Osteocyte (in vitro differentiated cells): ENCODE data around the gene SAMMSON. TPM values are rescaled to one million over a fixed set of nuclear protein-coding genes. Genes with fewer than 3 reads are reported as not detected.
A peak's percentile ranks its signal among the peaks of the same experiment; 100 is the strongest.

Source experiments
- DNase-seq: peaks from one replicate; pipeline ENCODE4 v3.0.0; 2021; ENCODE audit warnings: mixed read lengths; ENCODE audit not compliant: unreplicated experiment; ENCODE audit errors: extremely low spot score
- H3K27ac Mint-ChIP-seq: one replicate; pipeline ENCODE4 v1.8.0; 2021; ENCODE audit warnings: mild to moderate bottlenecking, mixed read lengths; ENCODE audit not compliant: unreplicated experiment
- H3K27me3 Mint-ChIP-seq: one replicate; pipeline ENCODE4 v1.8.0; 2021; ENCODE audit warnings: mixed read lengths; ENCODE audit not compliant: unreplicated experiment
- H3K36me3 Mint-ChIP-seq: one replicate; pipeline ENCODE4 v1.8.0; 2021; ENCODE audit warnings: mixed read lengths; ENCODE audit not compliant: unreplicated experiment
- H3K4me1 Mint-ChIP-seq: one replicate; pipeline ENCODE4 v1.8.0; 2021; ENCODE audit warnings: mixed read lengths; ENCODE audit not compliant: unreplicated experiment
- H3K4me3 Mint-ChIP-seq: one replicate; pipeline ENCODE4 v1.8.0; 2021; ENCODE audit warnings: mild to moderate bottlenecking, moderate library complexity, mixed read lengths; ENCODE audit not compliant: unreplicated experiment
- H3K9me3 Mint-ChIP-seq: one replicate; pipeline ENCODE4 v1.8.0; 2021; ENCODE audit warnings: mixed read lengths; ENCODE audit not compliant: unreplicated experiment
- total RNA-seq: library from RNA; stranded (reverse); gene quantifications from 2 replicates; pipeline ENCODE4 v1.2.1, GENCODE V29; 2021
- TF ChIP-seq, protein P1 (sequence below): fragments of 200-600 bp; sonication (generic); IDR thresholded peaks from 2 replicates; pipeline ENCODE4 v1.5.0; 2021; ENCODE audit warnings: antibody characterized with exemption, mild to moderate bottlenecking, moderate library complexity

The SAMMSON gene
- total RNA-seq, 1 donor from 2014 or later: not detected

DNA sequence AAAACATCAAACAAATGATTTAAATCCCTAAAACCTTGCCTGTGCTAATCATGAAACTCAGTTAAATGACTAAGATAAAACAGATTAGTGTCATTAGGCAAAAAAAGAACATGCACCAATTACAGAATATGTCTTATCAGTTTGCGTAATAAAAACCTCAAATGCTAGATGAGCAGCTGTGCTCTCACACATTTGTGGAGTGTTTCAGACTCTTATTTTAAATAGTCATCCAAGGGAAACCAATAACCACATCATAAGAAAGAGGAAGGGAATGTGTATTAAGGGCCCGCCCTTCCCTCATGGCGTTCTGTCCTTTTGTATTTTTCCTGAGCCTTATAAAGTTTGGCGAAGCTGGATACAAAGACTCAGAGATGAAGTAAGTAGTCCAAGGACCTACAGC, 6.6 kb downstream of the SAMMSON start:
- Mint-ChIP-seq H3K27me3 (no peaks in the 10 kb centered on the region), H3K4me1 (peaks cover 5% of the 10 kb centered on the region), H3K36me3 (peaks cover 3% of the 10 kb centered on the region), H3K9me3 (no peaks in the 10 kb centered on the region), H3K4me3 (no peak overlapping the region), H3K27ac (no peak overlapping the region)
- TF ChIP-seq, protein P1, sequence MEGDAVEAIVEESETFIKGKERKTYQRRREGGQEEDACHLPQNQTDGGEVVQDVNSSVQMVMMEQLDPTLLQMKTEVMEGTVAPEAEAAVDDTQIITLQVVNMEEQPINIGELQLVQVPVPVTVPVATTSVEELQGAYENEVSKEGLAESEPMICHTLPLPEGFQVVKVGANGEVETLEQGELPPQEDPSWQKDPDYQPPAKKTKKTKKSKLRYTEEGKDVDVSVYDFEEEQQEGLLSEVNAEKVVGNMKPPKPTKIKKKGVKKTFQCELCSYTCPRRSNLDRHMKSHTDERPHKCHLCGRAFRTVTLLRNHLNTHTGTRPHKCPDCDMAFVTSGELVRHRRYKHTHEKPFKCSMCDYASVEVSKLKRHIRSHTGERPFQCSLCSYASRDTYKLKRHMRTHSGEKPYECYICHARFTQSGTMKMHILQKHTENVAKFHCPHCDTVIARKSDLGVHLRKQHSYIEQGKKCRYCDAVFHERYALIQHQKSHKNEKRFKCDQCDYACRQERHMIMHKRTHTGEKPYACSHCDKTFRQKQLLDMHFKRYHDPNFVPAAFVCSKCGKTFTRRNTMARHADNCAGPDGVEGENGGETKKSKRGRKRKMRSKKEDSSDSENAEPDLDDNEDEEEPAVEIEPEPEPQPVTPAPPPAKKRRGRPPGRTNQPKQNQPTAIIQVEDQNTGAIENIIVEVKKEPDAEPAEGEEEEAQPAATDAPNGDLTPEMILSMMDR: no peak
- DNase-seq: no peak

DNA sequence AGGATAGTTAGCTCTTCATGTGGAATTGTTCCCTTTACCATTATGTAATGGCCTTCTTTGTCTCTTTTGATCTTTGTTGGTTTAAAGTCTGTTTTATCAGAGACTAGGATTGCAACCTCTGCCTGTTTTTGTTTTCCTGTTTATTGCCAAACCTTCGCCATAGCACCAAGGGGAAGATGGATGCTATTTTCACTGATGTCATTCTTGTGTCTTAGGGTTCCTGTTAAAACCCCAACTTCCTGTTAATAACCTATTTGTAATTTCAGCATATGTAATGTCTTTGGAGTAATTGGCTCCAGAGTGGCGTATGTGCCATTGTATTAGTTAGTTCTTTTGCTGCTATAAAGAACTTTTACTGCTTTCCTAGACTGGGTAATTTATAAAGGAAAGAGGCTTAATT, 10.8 kb downstream of the SAMMSON start:
- Mint-ChIP-seq H3K27ac (no peak overlapping the region), H3K9me3 (no peaks in the 10 kb centered on the region), H3K4me3 (no peak overlapping the region), H3K27me3 (no peaks in the 10 kb centered on the region), H3K4me1 (peaks cover 19% of the 10 kb centered on the region), H3K36me3 (peaks cover 3% of the 10 kb centered on the region)
- TF ChIP-seq, protein P1: no peak
- no peak for DNase-seq

DNA sequence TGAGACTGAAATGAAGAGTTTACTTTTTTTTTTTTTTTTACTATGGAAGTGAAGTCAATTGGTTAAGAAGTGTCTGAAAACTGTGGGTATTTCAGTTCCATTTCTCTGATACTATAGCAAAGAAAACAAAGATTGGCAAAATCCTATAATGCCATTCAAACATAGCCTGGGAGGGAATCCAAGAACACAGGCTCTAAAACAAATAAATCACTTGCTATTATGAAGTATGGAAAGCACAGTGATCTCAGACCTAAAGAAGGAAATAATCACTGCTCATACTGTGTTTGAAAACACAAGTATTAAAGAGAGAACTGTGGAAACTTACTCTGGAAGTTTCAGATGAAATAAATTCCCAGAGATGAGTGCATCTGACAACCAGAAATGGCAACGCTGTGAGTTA, 12.0 kb downstream of the SAMMSON start:
- Mint-ChIP-seq H3K27ac (peak overlapping the region; percentile 79), H3K27me3 (no peaks in the 10 kb centered on the region), H3K4me3 (no peak overlapping the region), H3K9me3 (no peaks in the 10 kb centered on the region), H3K4me1 (peaks cover 19% of the 10 kb centered on the region), H3K36me3 (peaks cover 3% of the 10 kb centered on the region)
- DNase-seq: no peak
- TF ChIP-seq, protein P1: no peak

DNA sequence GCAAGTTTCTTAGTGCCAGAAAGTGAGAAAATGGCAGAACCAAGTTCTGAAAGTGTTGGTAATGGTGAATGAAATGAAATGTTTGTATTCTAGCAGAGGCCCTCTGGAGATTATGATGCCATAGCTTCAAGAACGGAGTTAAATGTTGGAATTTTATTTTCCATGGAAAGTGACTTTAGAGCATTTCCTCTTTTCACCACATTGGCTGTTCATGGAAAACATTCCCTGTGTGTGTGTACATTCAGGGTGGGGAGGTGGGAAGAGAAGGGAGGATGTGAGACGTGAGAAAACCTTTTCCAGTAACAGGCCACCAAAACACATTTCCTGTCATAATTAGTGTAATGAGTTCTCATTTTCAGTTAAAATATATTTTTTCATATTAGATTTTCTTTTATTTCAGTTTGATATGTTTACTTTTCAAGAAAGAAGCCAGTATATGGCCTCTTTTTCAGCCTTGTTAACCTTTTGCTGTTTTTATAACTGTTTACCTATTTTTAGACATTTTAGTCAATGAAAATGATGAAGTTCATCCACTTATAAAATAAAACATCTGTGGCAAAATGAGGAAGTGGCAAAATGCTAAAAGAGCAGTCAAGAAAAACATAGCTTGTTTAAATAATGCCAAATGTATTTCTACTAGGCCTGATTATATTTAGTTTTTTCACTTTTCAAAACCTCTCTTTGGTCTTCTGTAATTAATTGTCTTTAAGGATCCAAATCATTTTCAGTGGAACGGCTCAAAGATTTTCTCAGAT, 21.6 kb downstream of the SAMMSON start:
- H3K27ac Mint-ChIP-seq: peak overlapping the region; percentile 71
- no peak overlapping the region for H3K4me3 Mint-ChIP-seq
- no peaks in the 10 kb centered on the region for H3K9me3 Mint-ChIP-seq
- no peaks in the 10 kb centered on the region for H3K36me3 Mint-ChIP-seq
- DNase-seq: no peak
- peaks cover 11% of the 10 kb centered on the region for H3K4me1 Mint-ChIP-seq
- no peaks in the 10 kb centered on the region for H3K27me3 Mint-ChIP-seq
- TF ChIP-seq, protein P1: no peak

DNA sequence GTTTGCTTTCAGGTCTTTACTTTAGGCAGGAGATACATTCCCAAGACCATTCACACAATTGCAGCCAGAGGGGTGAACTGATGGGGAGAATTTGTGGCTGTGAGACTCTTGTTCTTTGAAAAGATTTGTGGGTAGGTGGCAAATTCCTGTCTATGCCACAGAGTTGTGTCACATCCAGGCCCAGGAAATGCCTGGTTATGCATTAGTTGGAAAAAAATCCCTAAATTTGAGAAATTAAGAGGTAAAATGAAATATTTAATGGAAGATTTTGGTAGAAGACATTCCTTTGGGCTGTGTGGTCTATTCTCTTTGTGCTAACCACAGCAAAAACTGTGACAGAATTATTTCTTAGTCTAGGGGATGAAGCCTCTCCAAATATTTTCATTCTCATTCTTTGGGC, 28.8 kb downstream of the SAMMSON start:
- Mint-ChIP-seq H3K9me3 (no peaks in the 10 kb centered on the region), H3K27me3 (peaks cover 3% of the 10 kb centered on the region), H3K4me1 (peaks cover 3% of the 10 kb centered on the region)

More for the DNA sequence above, 28.8 kb downstream of the SAMMSON start:
- TF ChIP-seq, protein P1: no peak
- Mint-ChIP-seq H3K27ac (no peak overlapping the region), H3K4me3 (no peak overlapping the region), H3K36me3 (no peaks in the 10 kb centered on the region)
- no peak for DNase-seq
